DMS 273 treated with DMSO at 0.1 percent for 48 hours (cell line): ENCODE data around the gene TMEM238.

ENCODE experiments used
- DNase-seq: peaks from one replicate; lab custom pipeline; 2025; lab: John Stamatoyannopoulos, UW

The TMEM238 gene

DNA sequence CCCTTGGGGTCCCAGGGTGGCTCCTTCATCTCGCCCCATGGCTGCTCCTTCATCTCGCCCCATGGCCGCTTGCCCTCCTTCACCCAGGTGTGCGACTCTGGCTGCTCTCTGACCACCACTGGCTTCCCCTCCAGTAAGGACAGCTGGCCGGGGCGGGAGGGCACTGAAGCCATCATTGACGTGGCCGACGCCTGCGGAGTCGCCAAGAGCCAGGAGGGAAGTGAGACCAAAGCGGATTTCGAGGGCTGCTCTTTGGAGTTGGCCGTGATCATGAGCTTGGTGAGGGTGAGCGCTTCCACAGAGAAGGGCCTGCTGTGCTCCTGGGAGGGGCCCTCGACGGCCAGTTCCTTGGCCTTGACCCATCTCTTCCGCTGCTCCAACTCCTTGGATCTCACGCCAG is 25.6 kb downstream of the TMEM238 start:
- no peak for DNase-seq

- DNase-seq: no peak
Measured at GRCh38 chr19:55355213-55355821, 28.8 kb downstream of the TMEM238 start.

DNA sequence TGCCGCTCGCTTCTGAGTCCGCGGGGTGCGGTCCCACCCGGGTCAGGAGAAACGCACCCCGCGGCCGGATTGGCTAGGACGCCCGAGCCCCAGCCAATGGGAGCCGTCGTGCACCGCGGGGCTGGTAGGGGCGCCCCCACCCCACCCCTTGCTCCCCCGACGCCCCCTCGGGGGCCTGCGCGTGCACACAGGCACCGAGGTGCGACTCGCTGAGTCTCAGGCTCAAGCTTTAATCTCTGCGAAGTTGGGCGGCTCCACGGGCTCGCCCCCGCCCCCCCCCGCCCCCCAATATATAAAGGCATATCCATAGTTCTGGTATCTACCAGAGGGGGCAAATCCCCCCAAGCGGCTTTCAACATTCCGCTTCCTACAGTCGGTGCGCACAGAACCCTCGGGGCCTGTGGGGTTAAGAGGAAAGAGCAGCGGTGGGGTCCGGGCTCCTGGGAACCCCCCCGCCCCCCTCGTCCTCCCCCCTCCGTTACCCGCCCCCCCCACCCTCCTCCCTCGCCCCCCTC is 29.3 kb downstream of the TMEM238 start, which contains the start of gene COX6B2:
TSS of gene COX6B2 (minus strand) at position 22 of the 515 bp plus-strand sequence. CDS start 198 bp downstream, outside the sequence.
- DNase-seq: no peak

GRCh38 chr19:55353803-55354697 is 30.0 kb downstream of the TMEM238 start:
- DNase-seq: no peak

- DNase-seq: no peak
Measured at GRCh38 chr19:55353356-55353802, 30.7 kb downstream of the TMEM238 start.

DNA sequence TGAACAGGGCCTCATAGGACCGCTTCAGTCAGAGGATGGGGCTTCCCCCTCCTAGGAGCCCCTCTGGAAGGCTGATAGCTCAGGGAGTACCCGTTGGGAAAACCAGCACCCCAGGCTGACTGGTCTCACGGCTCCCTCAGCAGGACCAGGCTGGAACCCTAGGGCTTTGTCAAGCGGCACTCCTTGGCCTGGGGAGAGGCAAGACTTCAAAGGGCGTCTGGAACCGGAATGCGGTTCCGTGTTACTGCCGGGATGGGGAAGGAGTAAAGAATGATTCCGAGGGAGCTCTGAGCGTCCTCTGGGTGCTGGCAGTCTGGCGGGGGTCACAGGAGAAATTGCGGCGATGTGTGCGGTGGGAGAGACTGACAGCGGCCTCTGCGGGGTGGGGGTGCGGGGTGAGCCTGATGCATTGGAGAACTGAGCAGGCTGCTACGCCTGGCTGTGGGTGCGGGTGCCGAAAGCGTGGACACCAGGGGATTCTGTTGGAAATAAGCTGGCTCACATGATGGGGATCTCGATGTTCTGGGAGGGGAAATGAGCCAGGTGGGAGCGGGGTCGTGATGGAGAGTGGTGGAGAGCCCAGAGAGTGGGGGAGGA is 31.4 kb downstream of the TMEM238 start:
- no peak for DNase-seq

DNA sequence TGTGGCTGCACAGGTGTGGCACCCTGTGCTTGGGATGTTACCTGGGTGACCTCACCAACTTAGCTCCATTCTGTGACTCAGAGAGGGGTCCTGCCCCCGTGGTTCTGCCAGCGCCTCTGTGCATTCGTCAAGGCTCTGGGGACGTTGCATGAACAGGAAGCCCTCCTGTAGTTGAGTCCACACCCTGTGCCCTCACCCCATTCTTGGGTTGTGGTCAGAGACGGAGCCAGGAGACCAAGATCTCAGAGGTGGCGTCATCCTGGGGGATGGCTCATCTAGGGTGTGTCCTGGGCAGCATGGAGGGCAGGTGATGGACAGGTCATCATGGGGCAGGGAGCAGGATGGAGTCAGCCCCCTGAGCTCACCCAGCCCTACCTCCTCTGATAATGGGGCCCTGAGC is 32.1 kb downstream of the TMEM238 start:
- no peak for DNase-seq

DNA sequence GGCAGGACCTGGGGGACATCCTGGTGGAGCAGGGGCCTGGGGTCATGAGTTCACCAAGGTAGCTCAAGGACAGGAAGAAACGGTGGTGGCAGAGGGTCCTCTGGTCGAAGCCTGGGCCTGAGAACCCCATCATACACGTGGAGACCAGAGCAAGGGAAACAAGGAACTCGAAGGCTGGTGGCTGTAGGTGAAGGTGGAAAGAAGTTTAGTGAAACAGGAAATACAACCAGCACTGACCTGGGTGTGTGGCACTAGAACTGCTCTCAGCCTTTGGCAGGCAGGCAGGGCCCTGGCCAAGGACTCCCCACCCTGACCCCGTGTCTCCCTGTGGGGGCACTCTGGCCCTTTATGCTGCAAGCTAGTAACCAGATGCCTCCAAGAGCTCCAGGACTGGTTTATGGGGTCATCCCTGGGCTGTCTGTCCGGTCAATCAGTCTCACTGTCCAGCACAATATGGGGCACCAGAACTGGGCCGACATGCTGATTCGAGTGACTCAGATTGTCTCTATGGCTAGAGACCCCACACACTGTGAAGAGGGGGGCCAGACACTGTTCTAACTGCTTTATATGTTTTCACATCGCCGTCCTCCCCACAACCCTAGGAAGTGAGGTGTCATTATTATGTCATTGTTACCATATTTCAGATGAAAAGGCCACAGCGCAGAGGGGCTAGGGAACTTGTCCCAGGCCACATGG is 33.3 kb downstream of the TMEM238 start:
- DNase-seq: no peak

GRCh38 chr19:55348317-55349034 is 35.6 kb downstream of the TMEM238 start:
- no peak for DNase-seq

GRCh38 chr19:55347442-55348009 is 36.6 kb downstream of the TMEM238 start:
- DNase-seq: no peak

DNA sequence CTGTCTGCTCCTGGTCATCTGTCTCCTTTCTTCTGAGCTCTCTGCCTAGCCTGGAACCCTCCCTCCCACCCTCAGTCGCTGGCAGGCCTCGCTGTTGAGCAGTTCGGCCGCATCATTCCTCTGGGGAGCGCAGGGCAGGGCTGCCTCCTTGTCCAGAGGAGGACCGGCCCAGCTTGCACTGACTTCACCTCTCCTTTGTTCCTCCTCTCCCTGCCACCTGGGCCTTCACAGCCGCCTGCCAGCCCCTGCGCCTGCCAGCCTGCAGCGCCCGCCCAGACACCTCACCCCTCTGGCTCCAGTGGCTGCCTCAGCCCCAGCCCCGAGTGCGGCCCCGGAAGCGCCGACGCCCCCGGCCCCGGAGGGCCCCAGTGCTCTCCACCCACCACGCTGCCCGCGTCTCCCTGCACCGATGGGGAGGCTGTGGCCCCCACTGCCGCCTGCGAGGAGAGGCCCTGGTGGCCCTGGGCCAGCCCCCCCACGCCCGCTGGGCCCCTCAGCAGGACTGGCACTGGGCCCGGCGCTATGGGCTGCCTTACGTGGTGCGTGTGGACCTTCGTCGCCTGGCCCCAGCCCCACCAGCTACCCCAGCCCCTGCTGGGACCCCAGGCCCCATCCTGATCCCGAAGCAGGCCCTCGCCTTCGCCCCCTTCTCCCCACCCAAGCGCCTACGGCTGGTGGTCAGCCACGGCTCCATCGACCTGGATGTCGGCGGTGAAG is 37.2 kb downstream of the TMEM238 start:
- no peak for DNase-seq

- DNase-seq: peak; percentile 20
Measured at GRCh38 chr19:55345818-55346724, 38.0 kb downstream of the TMEM238 start.

GRCh38 chr19:55345101-55345817 is 38.8 kb downstream of the TMEM238 start:
- no peak for DNase-seq

GRCh38 chr19:55344444-55344843 is 39.6 kb downstream of the TMEM238 start:
- peak; percentile 18 for DNase-seq

- DNase-seq: no peak
Measured at GRCh38 chr19:55341595-55342531, 42.2 kb downstream of the TMEM238 start.

- no peak for DNase-seq
Measured at GRCh38 chr19:55341171-55341588, 42.9 kb downstream of the TMEM238 start.

DNA sequence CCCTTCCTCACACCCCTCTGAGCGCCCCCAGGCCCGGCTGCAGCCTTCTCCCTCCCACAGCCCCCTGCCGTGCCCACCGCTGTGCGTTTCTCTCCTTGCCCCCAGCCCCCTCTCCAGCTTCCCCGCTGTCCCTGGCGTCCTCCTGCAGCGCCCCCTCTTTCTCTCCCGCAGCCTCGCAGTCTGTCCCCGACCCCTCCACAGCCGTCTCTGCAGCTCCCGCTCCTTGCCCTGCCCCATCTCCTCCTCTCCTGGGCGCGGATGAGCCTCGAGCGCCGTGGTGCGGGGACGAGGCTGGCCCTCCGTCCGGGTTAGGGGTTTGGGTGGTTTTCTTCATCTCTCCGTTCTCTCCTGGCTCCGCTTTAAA is 43.3 kb downstream of the TMEM238 start:
- no peak for DNase-seq
